Muscle of leg (tissue), 11 donors: ENCODE results near the gene RRP12. TPM values are rescaled to one million over a fixed set of nuclear protein-coding genes. Genes with fewer than 3 reads are reported as not detected.
A peak's percentile ranks its signal among the peaks of the same experiment; 100 is the strongest.

ENCODE experiments used
- DNase-seq: peaks from one replicate; pipeline ENCODE4 v3.0.0; 2013
- H3K27ac ChIP-seq: one replicate; pipeline ENCODE4 v1.5.1; 2013; ENCODE audit warnings: mild to moderate bottlenecking, low read length, control low read depth
- H3K27me3 ChIP-seq: one replicate; pipeline ENCODE4 v1.6.1; 2013; ENCODE audit warnings: low read length; ENCODE audit not compliant: control insufficient read depth, insufficient read depth
- H3K36me3 ChIP-seq: one replicate; pipeline ENCODE4 v1.6.1; 2013; ENCODE audit warnings: low read length; ENCODE audit not compliant: control insufficient read depth, insufficient read depth
- H3K4me1 ChIP-seq: one replicate; pipeline ENCODE4 v1.6.1; 2013; ENCODE audit warnings: low read length; ENCODE audit not compliant: control insufficient read depth, insufficient read depth
- H3K4me3 ChIP-seq: one replicate; pipeline ENCODE4 v1.5.1; 2013; ENCODE audit warnings: low read length, control low read depth
- H3K9me3 ChIP-seq: replicated peaks from 2 replicates; pipeline ENCODE4 v1.6.1; 2013; ENCODE audit warnings: low read depth, low read length; ENCODE audit not compliant: control insufficient read depth
- WGBS: methylation state at CpG from one replicate; pipeline ENCODE4 v1.1.5; 2013; ENCODE audit warnings: missing lambda C conversion rate; ENCODE audit not compliant: insufficient coverage; 5-methylcytosine and 5-hydroxymethylcytosine counted together
- polyA plus RNA-seq, 8 donors: library from polyadenylated mRNA; unstranded; fragments of 120-200 nt; gene quantifications; one replicate each; pipeline versions ENCODE4 v1.2.1 to v1.2.3, GENCODE V29; 2013; ENCODE audit warnings: inconsistent platforms in 1 of 8, low replicate concordance in 1 of 8; ENCODE audit not compliant: insufficient read length in 8 of 8, insufficient read depth in 1 of 8
- total RNA-seq: library from RNA; stranded (reverse); fragments of 120-200 nt; gene quantifications from one replicate; pipeline ENCODE4 v1.2.4, GENCODE V29; 2013

RRP12 gene
- total and polyA plus RNA-seq, 9 donors, result 14.3 to 26.0 (median 20.0) TPM

DNA sequence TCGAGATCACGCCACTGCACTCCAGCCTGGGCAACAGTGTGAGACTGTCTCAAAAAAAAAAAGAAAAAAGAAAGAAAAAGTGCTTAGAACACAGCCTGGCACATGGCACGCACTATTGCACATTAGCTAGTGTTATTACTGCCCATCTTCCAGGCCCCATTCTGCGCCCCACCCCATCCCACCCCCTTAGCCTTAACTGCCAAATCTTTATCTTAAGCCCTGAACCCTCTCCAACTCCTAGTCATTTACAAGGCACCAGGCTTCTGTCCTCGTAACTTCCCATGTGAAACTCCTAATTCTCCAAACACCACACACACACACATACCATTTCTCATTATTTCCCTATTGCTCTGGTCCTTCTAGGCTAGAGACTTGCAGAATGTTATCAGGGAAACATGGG is 71.4 kb downstream of the RRP12 start:
- WGBS, result 92% methylated on average over 5 of the region's 5 CpGs
- no peaks in the 10 kb centered on the region for H3K27me3 ChIP-seq
- DNase-seq, result no peak
- no peak overlapping the region for H3K4me3 ChIP-seq
- no peak overlapping the region for H3K27ac ChIP-seq
- H3K4me1 ChIP-seq, result peaks cover 21% of the 10 kb centered on the region
- H3K9me3 ChIP-seq, result no peaks in the 10 kb centered on the region
- peaks cover 4% of the 10 kb centered on the region for H3K36me3 ChIP-seq

DNA sequence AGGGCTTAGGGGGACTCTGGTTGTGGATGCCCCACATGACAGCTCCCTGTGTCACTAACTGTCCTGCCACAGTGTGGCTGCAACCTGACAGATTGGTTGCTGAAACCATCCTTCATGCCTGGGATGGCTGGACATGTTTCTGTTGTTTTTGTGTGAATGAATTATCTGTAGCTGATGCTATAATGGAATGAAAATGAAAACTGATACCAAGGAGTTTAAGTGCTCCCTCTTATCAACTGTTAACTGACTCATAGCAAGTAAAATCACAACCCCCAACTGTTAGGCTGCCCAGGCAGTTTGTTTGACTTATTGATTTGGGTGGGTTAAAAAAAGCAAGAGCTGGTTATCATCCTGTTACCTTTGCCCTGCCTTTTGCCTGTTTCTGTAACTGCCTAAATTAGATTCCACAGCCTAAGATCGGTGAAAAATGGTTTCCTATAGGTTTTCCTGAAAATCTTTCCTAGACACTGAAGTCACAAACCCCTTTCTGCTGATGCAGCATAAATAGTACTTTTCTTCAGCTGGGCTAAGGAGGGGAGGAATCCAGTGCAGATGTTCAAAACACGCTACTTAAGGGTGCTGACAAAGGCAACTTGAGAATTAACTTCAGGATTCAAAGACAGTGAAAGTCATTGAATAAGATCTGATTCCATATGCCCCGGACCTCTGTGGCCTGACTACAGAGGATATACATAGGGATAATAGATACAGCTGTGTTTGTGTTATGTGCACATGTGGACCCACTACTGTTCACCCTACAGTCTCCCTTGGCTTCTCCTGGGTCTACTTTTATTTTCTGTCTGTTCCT is 72.3 kb downstream of the RRP12 start:
- Histone ChIP-seq H3K27me3 (no peaks in the 10 kb centered on the region), H3K36me3 (peaks cover 4% of the 10 kb centered on the region), H3K4me1 (peaks cover 21% of the 10 kb centered on the region), H3K4me3 (no peak overlapping the region), H3K27ac (no peak overlapping the region), H3K9me3 (no peaks in the 10 kb centered on the region)
- WGBS, result 86% methylated on average over 1 of the region's 3 CpGs
- no peak for DNase-seq

DNA sequence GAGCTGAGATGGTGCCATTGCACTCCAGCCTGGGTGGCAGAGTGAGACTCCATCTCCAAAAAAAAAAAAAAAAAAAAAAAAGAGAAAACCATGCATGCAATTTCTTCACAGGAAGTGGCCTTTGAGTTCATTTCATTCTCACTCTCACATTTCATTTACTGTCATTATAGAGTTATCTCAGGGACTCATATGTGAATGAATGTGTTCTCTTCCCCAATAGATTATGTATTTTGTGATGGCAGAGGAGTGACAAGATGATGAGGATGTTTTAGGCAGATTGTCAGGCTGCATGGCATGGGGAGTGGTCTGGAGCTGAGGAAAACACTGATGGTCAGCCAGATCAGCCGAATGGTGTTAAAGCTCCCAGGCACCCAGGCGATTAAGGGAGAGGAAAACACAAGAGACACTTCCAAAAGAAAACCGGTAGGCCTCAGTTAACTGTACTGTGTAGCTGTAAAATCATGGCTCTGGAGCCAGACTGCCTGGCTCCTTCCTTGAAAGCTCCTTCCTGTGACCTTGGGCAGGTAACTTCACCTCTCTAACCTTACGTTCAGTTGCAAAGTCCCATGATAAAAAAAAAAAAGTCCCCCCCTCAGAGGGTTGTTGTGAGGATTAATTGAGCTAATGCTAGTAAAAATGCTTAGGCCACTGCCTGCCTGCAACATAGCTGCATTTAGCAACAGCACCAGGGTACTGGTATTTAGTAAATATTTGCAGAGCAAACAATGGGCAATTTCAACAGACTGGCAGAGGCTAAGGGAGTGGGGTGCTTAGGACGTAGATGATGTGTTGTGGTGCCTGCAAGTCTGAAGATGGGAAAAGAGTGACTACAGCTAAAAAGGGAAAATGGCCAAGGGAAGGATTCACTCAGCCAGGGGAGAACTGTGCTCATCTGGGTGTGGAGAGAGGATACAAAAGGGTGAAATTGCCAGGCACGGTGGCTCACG is 73.5 kb downstream of the RRP12 start:
- no peak for DNase-seq
- H3K4me3 ChIP-seq, result no peak overlapping the region
- WGBS, result 63% methylated on average over 4 of the region's 7 CpGs
- H3K9me3 ChIP-seq, result no peaks in the 10 kb centered on the region
- H3K36me3 ChIP-seq, result peaks cover 4% of the 10 kb centered on the region
- no peaks in the 10 kb centered on the region for H3K27me3 ChIP-seq
- H3K27ac ChIP-seq, result no peak overlapping the region
- peaks cover 12% of the 10 kb centered on the region for H3K4me1 ChIP-seq

DNA sequence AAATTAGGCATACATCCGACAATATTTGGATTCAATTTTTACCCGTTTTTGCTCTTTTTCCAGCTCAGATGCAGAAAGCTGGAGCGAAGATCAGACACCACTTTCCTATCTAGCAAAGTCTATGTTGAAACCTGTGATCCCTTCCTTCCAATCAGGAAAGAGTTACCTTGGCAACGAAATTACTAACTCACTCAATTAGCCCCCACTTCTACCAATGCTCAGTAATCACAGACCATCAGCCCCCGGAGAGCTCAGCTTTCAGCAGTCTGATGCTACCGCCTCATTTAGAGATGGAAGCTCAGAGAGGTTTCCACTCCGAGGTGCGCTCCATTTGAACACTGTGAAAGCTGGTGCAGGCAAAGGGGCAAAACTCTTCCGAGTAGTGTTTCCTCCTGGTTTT is 75.4 kb downstream of the RRP12 start:
- WGBS, result 66% methylated on average over 4 of the region's 9 CpGs
- Histone ChIP-seq H3K36me3 (peaks cover 2% of the 10 kb centered on the region), H3K9me3 (no peaks in the 10 kb centered on the region), H3K4me1 (peaks cover 17% of the 10 kb centered on the region), H3K4me3 (no peak overlapping the region), H3K27ac (no peak overlapping the region), H3K27me3 (peaks cover 9% of the 10 kb centered on the region)
- no peak for DNase-seq

DNA sequence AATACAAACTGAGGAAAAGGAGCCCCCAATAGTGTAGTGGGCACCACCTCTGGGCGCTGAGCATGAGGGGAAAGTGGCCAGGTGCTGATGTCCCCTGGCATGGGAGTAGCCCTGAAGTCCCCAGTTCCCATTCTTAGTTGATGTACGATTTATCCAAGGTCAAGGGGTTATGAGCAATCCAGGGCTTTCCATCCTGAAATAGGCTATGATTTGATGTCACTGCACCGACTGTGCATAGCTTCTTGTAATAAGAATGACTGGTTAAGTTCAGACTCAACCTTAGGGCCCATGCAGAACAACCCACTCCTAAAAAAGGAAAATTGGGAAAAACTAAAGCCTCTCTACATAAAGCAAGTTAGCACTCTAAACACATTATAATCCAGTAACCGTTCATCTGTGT is 77.6 kb downstream of the RRP12 start:
- H3K9me3 ChIP-seq, result no peaks in the 10 kb centered on the region
- no peak for DNase-seq
- 86% methylated on average over 2 of the region's 4 CpGs for WGBS
- no peaks in the 10 kb centered on the region for H3K36me3 ChIP-seq
- H3K27me3 ChIP-seq, result peaks cover 20% of the 10 kb centered on the region
- no peak overlapping the region for H3K27ac ChIP-seq
- H3K4me3 ChIP-seq, result no peak overlapping the region
- peaks cover 27% of the 10 kb centered on the region for H3K4me1 ChIP-seq

DNA sequence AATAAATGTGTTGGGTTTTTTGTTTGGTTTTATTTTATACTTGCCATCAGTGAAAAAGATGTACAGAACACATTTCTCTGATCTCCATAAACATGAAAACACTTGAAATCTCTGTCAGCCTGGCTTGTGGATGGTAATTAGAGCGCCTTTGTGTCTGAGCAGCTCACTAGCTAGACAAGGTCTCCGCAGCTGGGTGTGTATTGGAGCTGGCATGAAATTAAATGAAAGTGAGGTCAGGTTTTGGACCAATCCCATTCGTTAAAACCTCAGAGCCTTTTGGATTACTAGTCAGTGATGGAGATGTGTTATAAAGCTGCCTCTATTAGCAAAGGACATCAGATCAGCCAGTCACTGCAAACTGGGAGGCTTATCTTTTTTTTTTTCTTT is 79.3 kb downstream of the RRP12 start:
- Histone ChIP-seq H3K27me3 (peaks cover 21% of the 10 kb centered on the region), H3K4me1 (peaks cover 29% of the 10 kb centered on the region), H3K36me3 (no peaks in the 10 kb centered on the region), H3K27ac (peak overlapping the region; percentile 52), H3K9me3 (no peaks in the 10 kb centered on the region), H3K4me3 (no peak overlapping the region)
- 60% methylated on average over 1 of the region's 3 CpGs for WGBS
- no peak for DNase-seq

DNA sequence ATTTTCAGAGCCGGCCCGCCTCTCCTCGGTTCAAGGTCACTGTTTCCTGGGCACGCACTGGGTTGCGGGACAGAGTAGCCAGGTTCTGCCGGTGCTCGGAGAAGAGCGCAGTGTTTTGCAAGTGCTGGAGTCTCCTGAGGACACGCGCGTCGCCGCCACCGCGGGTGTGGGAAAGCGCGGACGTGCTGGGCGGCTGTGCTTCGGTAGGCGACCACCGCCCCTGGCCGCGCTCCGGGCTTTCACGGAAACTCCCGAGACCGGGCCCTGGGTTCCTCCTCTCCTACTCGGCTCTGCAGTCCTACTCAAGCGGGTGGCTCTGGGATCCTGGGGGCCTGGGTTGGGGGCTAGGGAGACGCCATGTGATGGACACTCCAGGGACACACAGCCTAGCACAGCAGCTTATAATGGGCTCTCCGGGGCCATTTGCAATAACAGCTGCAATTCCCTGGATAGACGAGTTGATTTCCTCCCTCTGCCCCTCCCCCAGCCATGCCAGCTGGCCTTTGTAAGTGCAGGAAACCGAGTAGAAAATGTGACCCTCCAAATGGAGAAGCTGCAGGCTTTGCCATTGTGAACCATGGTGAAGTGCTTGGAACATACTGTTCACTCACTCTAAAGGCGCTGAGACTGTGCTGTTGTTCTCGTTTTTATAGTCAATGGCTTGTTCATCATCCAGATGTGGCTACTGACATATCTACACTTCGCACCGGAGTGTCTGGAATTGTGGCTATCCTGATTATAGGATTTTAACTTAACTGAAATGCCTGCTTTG is 79.9 kb downstream of the RRP12 start:
- H3K27me3 ChIP-seq, result peaks cover 21% of the 10 kb centered on the region
- H3K9me3 ChIP-seq, result no peaks in the 10 kb centered on the region
- no peaks in the 10 kb centered on the region for H3K36me3 ChIP-seq
- H3K27ac ChIP-seq, result peak overlapping the region; percentile 52
- peaks cover 29% of the 10 kb centered on the region for H3K4me1 ChIP-seq
- peak; percentile 78 for DNase-seq
- WGBS, result 11% methylated on average over 31 of the region's 38 CpGs
- H3K4me3 ChIP-seq, result peak overlapping the region; percentile 24

DNA sequence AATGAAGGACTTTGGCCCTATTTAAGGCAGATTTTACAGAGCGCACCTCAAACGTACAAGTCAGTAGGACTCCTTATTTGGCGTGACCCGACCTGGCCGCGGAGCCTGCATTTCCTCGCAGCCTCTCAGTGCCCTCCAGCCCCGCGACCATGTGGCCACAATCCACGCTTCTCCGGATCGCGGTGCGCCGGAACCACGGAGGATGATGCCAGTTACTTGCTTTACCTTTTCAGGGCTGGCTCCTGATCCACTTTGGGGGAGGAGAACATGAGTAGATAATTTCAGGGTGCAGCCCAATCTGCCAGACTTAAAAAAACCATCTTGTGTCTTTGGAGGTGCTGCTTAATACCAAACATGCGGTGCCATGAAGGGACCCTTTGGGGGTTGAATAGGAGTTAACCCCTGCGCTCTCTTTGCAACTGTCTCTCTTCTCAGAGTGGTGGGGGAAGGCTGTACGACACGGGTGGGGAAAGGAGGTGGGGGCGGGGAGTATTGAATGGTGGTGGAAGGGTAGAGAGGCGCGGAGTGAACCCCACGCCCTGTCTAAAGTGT is 80.6 kb downstream of the RRP12 start:
- no peak for DNase-seq
- no peaks in the 10 kb centered on the region for H3K9me3 ChIP-seq
- WGBS, result 4% methylated on average over 19 of the region's 24 CpGs
- H3K4me3 ChIP-seq, result peak overlapping the region; percentile 24
- peaks cover 21% of the 10 kb centered on the region for H3K27me3 ChIP-seq
- H3K4me1 ChIP-seq, result peaks cover 29% of the 10 kb centered on the region
- no peak overlapping the region for H3K27ac ChIP-seq
- no peaks in the 10 kb centered on the region for H3K36me3 ChIP-seq

DNA sequence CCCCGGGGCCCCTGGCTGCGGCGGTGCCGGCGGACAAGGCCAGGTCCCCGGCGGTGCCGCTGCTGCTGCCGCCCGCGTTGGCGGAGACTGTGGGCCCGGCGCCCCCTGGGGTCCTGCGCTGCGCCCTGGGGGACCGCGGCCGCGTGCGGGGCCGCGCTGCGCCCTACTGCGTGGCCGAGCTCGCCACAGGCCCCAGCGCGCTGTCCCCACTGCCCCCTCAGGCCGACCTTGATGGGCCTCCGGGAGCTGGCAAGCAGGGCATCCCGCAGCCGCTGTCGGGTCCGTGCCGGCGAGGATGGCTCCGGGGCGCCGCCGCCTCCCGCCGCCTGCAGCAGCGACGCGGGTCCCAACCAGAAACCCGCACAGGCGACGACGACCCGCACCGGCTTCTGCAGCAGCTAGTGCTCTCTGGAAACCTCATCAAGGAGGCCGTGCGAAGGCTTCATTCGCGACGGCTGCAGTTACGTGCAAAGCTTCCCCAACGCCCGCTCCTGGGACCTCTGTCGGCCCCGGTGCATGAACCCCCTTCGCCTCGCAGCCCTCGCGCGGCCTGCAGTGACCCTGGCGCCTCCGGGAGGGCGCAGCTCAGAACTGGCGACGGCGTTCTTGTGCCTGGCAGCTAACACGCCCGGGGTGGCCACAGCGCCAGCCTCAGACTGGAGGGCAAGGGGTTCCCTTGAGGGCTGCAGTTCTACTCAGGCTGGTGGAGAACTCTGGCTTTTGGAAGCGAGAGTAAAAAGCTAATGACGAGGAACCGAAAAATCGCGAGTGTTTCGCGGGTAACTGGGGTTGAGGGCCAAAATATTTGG is 81.3 kb downstream of the RRP12 start:
- Histone ChIP-seq H3K4me3 (peak overlapping the region; percentile 24), H3K9me3 (no peaks in the 10 kb centered on the region), H3K27me3 (peaks cover 21% of the 10 kb centered on the region), H3K27ac (peak overlapping the region; percentile 23), H3K4me1 (peaks cover 29% of the 10 kb centered on the region), H3K36me3 (no peaks in the 10 kb centered on the region)
- peak; percentile 44 for DNase-seq
- under 1% methylated on average over 83 of the region's 83 CpGs for WGBS
